ENCODE data around the gene NT5DC4.

- TF ChIP-seq CTCF (IDR thresholded peaks at IDR 0.05; ENCODE audit: low read depth, low read length, poor library complexity, severe bottlenecking) (no peak), EZH2phosphoT487 (IDR thresholded peaks at IDR 0.05; ENCODE audit: borderline replicate concordance, low read length) (no peak)
Measured at GRCh38 chr2:112768432-112768831, 47.6 kb downstream of the NT5DC4 start.

Measured in DOHH2 (cell line).